ENCODE results near the gene ALDH3B1.
"Not testable (repeated sequence)": the region's sequence is repeated elsewhere in the genome, so short reads cannot be mapped to it uniquely, and the experiment has no call there.

DNA sequence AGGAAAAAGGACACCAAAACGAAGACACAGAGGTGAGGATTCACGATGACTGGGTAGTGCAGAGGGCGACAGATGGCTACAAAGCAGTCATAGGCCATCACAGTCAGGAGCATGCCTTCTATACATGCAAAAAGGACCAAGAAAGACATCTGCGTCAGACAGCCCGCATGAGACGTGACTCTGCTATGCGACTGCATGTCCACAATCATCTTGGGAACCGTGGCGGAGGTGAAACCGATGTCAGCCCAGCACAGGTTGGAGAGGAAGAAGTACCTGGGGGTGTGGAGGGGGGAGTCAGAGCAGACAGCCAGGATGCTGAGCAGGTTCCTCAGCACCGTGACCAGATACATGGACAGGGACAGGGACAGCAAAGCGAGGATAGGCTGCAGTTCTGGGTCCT, 35.4 kb upstream of the ALDH3B1 start:
- TF ChIP-seq, protein P1, sequence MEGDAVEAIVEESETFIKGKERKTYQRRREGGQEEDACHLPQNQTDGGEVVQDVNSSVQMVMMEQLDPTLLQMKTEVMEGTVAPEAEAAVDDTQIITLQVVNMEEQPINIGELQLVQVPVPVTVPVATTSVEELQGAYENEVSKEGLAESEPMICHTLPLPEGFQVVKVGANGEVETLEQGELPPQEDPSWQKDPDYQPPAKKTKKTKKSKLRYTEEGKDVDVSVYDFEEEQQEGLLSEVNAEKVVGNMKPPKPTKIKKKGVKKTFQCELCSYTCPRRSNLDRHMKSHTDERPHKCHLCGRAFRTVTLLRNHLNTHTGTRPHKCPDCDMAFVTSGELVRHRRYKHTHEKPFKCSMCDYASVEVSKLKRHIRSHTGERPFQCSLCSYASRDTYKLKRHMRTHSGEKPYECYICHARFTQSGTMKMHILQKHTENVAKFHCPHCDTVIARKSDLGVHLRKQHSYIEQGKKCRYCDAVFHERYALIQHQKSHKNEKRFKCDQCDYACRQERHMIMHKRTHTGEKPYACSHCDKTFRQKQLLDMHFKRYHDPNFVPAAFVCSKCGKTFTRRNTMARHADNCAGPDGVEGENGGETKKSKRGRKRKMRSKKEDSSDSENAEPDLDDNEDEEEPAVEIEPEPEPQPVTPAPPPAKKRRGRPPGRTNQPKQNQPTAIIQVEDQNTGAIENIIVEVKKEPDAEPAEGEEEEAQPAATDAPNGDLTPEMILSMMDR (IDR thresholded peaks at IDR 0.05), result not testable (repeated sequence)
- TF ChIP-seq POLR2A (IDR thresholded peaks at IDR 0.05), result not testable (repeated sequence)

Measured in testis (tissue), 2 donors.